Stimulated activated CD4-positive, alpha-beta T cell treated with anti-CD3 and anti-CD28 coated beads, Interleukin-12 subunit alpha, Interleukin-12 subunit beta, amount 100 ng/mL, for 24 hours (primary cell): ENCODE measurements around the gene CADM2.
"Not testable (repeated sequence)": the region's sequence is repeated elsewhere in the genome, so short reads cannot be mapped to it uniquely, and the experiment has no call there.

Source experiments
- DNase-seq, 2 experiments: peaks; one replicate each; pipeline ENCODE4 v3.0.0-alpha.2; 2020; ENCODE audit warnings: low read depth in 2 of 2

CADM2 gene

GRCh38 chr3:85670634-85671205 lies 711.9 kb downstream of the CADM2 start:
- DNase-seq = no peak

GRCh38 chr3:85672761-85673160 lies 714.0 kb downstream of the CADM2 start:
- no peak for DNase-seq

- DNase-seq = no peak
Observed at GRCh38 chr3:85678713-85679112, 719.9 kb downstream of the CADM2 start.

DNA sequence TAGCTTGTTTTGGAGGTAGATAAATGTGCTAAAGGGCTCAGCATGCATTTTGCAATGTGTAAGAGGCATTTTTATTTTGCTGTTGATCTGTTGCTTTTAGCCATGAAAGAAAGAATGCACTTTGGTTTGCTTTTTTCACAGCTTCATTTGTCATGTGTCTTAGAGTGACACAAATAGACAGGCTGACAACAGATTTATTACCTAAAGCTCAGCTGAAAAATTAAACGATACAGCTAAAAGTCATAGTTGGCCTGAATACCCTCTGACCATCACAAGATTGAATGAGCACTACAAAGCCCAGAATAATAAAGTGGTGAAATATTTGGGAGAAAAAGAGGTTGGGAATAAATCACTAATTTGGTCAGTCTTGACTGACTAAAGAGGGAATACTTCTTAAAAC lies 723.1 kb downstream of the CADM2 start:
- DNase-seq = no peak

DNA sequence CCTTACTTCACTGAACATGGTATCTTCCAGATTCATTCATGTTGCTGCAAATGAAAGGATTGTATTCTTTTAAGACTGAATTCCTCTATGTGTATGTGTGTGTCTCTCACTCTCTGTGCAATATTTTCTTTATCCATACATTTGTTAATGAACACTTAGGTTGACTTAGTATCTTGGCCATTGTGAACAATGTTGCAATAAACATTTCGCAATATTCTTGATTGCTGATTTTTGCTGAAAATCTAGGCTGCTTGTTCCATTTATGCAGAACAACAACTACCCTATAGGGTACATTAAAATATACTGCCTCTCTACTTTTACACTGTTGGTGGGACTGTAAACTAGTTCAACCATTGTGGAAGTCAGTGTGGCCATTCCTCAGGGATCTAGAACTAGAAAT lies 732.4 kb downstream of the CADM2 start:
- DNase-seq = no peak

- no peak for DNase-seq
Observed at GRCh38 chr3:85697156-85697555, 738.4 kb downstream of the CADM2 start.

DNA sequence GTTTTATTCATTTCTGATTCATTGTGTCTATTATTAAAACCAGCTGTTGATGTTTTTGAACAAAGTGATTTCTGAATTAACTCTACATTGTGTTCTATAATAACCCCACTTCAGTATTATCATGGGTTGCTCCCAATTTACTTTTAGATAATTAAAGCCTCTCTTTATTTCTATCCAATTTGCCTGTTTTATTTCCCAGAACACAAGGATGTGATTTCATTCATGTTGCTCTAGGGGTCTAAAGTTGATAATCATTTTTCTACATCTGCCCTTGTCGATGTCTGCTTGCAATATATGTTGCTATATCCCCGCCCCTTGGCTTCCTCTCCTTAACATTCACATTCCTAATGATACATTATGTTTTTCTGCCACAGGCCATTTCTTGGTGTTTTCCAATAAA lies 747.3 kb downstream of the CADM2 start:
- DNase-seq = no peak

- DNase-seq = not testable (repeated sequence)
Observed at GRCh38 chr3:85708325-85708724, 749.5 kb downstream of the CADM2 start.

GRCh38 chr3:85709346-85709892 lies 750.6 kb downstream of the CADM2 start:
- DNase-seq = no peak

DNA sequence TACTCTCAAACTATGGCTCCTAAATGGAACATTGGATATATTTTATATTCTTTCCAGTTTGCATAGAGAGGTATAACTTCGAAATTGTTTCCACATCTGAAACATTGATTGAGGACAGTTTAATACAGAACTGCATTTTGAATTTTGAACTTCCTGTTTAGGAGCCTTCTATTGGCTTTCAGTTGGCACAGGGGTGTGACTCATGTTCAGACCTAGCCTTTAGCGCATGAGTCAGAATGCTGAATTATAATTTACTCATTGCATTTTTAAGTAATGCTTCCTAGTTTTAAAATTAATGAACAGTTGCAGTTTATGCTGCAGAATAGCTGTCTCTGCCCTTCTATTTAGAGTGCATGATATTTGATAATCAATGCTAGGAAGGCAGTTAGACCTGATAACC lies 751.7 kb downstream of the CADM2 start:
- no peak for DNase-seq

GRCh38 chr3:85721409-85722145 lies 762.8 kb downstream of the CADM2 start:
- no peak for DNase-seq

- no peak for DNase-seq
Observed at GRCh38 chr3:85725809-85726208, 767.0 kb downstream of the CADM2 start.

GRCh38 chr3:85726241-85726640 lies 767.5 kb downstream of the CADM2 start:
- no peak for DNase-seq

DNA sequence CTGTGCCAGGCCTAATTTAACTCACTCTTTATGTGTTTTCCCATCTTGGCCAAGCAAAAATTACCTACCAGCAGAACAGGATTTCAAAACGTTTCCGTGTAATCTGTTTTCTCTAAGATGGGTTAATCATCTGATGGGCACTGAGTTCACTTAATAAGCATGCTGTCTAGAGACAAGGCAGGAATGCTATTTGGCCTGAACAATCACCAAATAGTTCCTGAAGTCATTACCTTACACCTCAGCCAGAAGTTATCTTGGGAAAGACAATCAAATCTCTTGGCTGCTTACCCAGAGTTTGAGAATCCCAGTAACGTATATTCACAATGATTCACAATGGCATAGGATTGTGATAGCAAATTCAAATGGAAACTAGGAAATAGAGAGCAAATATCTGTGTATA lies 779.1 kb downstream of the CADM2 start:
- DNase-seq = no peak

DNA sequence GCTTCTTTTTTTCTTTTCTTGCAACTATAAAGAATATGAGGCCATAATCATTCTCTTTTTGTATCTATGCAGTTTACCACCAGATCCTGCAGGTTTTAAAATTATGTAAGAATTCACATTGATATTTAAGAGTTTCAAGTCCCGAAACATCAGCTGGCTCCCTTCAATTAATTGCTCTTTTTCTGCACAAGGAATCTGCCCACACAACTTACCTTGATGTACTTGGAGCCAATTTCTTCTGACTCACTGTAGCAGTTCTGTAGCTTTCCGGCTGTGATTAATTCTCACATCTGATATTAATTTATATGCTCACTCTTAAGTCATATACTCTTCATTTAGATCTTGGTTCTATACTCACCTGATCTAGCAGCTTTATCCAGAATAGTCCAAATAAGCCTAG lies 781.8 kb downstream of the CADM2 start:
- DNase-seq = no peak

GRCh38 chr3:85758442-85758841 lies 799.7 kb downstream of the CADM2 start:
- no peak for DNase-seq

DNA sequence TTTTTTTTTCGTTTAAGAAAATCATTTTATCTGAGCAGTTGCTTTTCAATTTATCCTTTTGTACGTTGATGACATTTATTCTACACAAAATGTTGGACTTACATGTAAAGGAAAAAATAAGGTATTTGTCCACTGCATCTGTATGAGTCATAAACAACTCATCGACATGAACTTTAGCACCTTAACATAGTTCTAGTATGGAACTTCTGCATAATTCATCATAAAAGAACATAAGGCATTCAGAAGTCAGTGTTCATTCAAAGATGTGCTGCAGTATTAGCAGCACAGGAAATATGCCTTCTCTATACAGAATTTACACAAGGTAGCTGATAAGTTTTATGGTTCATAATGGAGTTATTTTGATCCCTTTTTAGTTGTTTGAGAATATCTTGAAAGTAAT lies 801.6 kb downstream of the CADM2 start:
- DNase-seq = no peak

DNA sequence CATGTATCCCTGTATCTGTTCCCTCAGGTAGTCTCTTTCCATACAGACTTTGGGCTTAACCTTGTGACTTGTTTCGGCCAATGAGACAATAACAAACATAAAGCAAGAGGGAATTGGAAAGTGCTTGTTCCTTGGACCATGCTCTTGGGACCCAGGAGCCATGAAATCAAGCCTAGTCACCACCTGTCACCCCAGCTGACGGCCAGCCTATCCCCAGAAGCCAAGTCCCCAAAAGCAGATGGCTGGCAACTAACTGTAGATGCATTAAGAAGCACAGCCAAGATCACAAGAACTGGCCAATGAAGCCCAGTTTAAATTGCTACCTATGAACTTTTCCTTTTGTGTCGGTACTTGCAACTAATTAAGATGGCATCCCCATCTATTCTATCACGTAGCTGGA lies 822.0 kb downstream of the CADM2 start:
- no peak for DNase-seq

- no peak for DNase-seq
Observed at GRCh38 chr3:85781806-85782205, 823.0 kb downstream of the CADM2 start.

GRCh38 chr3:85783291-85783690 lies 824.5 kb downstream of the CADM2 start:
- DNase-seq = no peak

DNA sequence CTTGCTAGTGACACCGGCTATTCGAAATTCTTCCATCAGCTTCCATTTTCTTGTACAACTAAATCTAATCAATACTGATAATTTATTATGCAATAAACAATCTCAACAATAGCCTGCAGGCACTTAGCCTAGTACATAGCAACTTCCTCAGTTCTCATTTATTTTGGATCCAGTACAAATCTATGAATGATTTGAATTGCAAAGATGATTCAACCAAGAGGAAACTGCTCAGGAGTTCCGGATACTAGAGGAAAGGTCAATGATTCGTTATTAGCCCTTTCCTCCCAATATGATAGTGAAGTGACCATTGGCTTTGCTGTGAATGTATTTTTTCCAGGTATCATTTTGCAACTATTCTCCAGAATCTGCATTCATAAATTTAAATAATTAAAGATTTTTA lies 827.0 kb downstream of the CADM2 start:
- no peak for DNase-seq

GRCh38 chr3:85790445-85791030 lies 831.7 kb downstream of the CADM2 start:
- no peak for DNase-seq

DNA sequence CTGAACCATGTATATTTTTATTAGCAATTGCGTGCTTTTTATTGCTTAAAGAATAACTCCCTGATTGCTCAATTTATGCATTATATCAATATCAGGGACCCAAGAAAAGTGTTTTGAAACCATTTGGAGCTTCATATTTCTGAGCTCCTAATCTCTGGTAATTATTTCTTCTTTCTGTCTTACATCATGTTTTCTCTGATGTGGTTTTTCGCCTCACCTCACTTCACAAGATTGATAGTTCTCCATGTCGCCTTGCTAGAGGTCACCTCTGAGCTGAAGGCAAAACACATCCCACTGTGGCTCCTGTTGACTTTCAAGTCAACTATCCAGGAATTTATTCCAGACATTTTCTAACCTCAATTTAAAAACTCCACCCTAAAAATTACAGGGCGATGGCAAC lies 837.4 kb downstream of the CADM2 start:
- DNase-seq = no peak
